Cardiac septum (tissue), 1 donor: ENCODE measurements around the gene ARRDC4. TPM values are rescaled to one million over a fixed set of nuclear protein-coding genes. Genes with fewer than 3 reads are reported as not detected.

Experiments
- DNase-seq: peaks from one replicate; pipeline ENCODE4 v3.0.0-alpha.2; 2020; ENCODE audit warnings: low spot score
- intact Hi-C: fragments of 100-400 bp; cut with DNase I; formaldehyde crosslinking; loops from one replicate; pipeline ENCODE4 v1.14.0; 2022
- long read RNA-seq: library from polyadenylated mRNA; unstranded; transcript quantifications from one replicate; pipeline ENCODE4 v2.0.0, GENCODE V29; 2021
- total RNA-seq: library from RNA; stranded (reverse); fragmentation: NEBNext Ultra II Directional; extraction: Animal tissue kit (Norgen Biotek cat#: 25700); gene quantifications from one replicate; pipeline ENCODE4 v1.2.1, GENCODE V29; 2021
- donor health status: DM: no; HTN: no; CAD: no.

Gene ARRDC4, protein sequence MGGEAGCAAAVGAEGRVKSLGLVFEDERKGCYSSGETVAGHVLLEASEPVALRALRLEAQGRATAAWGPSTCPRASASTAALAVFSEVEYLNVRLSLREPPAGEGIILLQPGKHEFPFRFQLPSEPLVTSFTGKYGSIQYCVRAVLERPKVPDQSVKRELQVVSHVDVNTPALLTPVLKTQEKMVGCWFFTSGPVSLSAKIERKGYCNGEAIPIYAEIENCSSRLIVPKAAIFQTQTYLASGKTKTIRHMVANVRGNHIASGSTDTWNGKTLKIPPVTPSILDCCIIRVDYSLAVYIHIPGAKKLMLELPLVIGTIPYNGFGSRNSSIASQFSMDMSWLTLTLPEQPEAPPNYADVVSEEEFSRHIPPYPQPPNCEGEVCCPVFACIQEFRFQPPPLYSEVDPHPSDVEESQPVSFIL
- 95.1 TPM for total RNA-seq
- long read RNA-seq, full-length matches to known transcripts = 180 of 202 reads
- long read RNA-seq, partial matches to known transcripts = 16 of 202 reads
- long read RNA-seq, other reads (novel, unspliced or antisense) = 6 of 202 reads

DNA sequence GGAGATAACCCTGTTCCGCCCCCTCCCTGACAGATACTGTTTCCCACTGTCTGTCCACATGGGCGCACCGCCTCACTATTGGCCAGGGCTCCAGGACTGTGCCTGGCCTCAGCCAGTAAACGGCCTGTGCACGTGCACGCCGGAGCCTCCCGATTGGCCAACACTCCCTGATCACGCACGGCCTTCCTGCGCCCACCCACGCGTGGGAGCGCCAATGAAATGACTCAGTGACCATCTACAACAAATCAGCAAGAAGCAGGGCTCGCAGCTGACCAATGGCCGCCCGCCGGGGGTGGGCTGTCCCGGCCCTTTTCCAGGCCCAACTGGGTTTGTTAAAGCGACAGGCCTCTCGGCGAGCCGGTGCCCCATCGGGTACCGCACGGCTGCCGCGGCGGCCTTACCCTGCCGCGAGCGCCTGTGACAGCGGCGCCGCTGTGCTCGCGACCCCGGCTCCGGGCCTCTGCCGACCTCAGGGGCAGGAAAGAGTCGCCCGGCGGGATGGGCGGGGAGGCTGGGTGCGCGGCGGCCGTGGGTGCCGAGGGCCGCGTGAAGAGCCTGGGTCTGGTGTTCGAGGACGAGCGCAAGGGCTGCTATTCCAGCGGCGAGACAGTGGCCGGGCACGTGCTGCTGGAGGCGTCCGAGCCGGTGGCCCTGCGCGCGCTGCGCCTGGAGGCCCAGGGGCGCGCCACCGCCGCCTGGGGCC lies at the start of gene ARRDC4:
Gene ARRDC4, plus strand, starts transcription at position 340 of the 703 bp plus-strand sequence. Its CDS starts 159 bp downstream, at position 499.
- DNase-seq = peak; percentile 100
- intact Hi-C loops = no loop called here

DNA sequence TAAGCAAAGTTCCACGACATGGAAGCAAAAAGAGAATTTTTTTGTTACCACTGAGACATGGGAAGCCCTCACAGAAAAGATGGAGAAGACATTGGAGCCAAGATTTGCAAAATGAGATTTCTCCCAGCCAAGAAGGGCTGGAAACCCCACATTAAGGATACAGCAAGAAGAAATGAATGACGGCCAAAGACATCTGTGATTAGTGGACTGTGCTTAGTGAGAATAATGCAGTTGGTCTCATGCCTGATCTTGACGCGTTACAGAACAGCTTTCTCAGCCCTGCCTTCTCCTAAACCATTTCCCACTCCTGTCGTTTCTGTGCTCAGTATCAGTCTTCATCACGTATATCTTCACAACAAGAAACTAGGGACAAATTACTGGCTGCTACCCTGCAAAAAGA lies 45.8 kb upstream of the ARRDC4 start:
- intact Hi-C loops = no loop called here
- no peak for DNase-seq

GRCh38 chr15:97915261-97915660 lies 45.2 kb upstream of the ARRDC4 start:
- no peak for DNase-seq
- intact Hi-C loops = no loop called here

DNA sequence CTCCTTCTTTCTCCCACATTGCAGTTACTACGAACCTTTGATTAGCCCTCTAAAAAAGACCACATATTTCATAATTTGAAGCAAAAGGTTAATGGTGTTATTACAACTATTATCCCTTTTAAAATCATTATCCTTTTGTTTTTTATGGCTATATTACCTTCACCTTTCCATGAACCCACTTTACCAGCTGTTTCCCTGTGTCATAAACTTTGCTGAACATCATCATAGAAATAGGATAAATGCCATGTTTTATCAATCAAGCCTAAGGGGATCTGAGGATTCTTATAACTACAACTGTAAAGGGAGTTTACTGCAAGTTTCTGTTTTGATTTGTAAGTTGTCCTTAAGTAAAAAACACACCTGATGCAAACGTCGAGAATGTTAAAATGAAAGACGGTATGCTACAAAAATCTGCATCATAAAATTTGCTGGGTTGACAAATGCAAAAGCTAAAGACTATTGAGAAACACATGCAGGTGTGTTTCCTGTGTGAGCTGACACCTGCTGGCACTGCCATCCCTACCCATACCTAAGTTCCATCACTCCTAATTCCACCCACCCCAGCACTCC lies 39.1 kb upstream of the ARRDC4 start:
- DNase-seq = no peak
- intact Hi-C loops = no loop called here

DNA sequence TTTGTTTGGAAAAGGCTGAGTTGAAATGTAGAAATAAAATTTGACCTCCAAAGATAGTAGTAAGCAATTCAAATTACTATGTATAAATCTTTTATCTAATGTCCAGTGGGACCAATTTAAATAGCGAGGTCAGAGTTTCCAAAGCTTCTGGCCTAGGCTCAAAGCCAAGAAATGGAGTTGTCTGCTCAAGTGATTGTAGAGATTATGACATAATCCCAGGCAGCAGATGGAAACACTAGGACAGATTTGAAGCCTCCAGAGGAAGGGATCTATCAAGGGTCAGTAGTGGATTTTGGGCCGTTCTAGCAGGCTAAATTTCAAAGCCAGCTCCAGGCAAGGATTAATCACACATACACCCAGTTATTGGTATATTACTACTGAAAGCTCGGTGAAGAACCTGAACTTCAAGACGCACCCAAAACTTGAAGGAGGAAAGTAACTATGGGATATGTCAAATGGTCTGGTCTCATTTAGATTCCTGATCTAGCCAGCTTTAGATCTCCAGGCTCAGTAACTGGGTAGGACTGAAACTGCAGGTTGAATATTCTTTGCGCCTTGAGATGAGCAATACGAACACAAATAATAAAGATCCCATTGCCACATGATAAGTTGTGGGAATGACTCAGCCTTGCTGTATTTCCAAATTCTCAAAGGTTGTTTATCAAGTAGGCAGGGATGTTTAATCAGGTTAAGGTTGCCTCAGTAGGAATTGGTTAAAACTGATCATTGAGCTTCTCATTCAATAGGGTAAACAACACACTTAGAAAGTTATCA lies 30.9 kb upstream of the ARRDC4 start:
- intact Hi-C loops = no loop called here
- no peak for DNase-seq

DNA sequence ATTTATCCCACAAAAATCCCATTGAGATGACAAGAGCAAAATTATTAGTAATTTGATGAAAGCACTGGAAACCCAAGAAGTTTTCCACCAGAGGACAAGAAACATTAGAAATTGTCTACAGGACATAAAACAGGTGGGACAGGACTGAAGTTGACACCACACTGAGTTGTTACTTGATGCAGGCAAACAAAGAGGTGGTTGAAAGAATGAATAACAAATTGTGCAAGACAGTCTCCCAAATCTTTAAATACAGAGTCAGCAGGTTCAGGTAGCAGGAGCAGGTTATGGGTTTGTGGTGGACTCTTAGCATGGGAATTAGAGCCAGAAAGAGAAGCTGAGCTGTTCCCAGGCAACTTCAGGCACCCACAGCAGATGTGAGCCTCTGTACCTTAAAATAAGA lies 30.3 kb upstream of the ARRDC4 start:
- DNase-seq = no peak
- intact Hi-C loops = no loop called here

- no peak for DNase-seq
- intact Hi-C loops = no loop called here
These were observed 29.2 kb upstream of the ARRDC4 start for GRCh38 chr15:97931314-97931713.

DNA sequence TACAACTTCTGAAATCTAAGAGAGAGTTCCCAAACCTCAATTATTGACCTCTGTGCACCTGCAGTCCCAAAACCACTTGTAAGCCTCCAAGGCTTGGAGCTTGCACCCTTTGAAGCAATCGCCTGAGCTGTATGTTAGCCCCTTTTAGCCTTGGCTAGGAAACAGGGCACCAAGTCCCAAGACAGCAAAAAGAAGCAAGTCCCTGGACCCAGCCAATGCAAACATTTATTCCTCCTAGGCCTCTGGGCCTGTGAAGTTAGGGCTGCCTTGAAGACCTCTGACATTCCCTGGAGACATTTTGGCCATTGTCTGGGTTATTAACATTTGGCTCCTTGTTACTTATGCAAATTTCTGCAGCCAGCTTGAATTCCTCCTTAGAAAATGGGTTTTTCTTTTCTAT lies 26.9 kb upstream of the ARRDC4 start:
- intact Hi-C loops = no loop called here
- DNase-seq = no peak

- intact Hi-C loops = no loop called here
- no peak for DNase-seq
These were observed 19.5 kb upstream of the ARRDC4 start for GRCh38 chr15:97940993-97941392.

DNA sequence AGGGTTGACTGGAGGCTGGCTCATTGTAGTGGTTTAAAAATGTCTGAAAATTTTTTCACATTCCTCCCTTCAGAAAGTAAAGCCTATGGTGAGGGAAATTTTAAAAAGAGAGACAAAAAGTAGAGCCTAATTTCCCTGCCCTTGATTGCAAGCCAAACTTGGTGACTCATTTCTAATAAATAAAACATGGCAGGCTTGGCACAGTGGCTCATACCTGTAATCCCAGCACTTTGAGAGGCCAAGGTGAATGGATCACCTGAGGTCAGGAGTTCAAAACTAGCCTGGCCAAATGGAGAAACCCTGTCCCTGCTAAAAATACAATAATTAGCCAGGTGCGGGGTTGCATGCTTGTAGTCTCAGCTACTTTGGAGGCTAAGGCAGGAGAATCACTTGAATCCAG lies 18.9 kb upstream of the ARRDC4 start:
- intact Hi-C loops = no loop called here

GRCh38 chr15:97944724-97945123 lies 15.8 kb upstream of the ARRDC4 start:
- no peak for DNase-seq
- intact Hi-C loops = no loop called here

More for the DNA sequence above, 18.9 kb upstream of the ARRDC4 start:
- DNase-seq = no peak

GRCh38 chr15:97947465-97948260 lies 12.8 kb upstream of the ARRDC4 start:
- DNase-seq = no peak
- intact Hi-C loops = no loop called here

GRCh38 chr15:97953254-97953653 lies 7.2 kb upstream of the ARRDC4 start:
- no peak for DNase-seq
- intact Hi-C loops = loop anchor here (5.0 kb wide), 1 partner anchor 129 kb away; no protein-coding TSS in a partner anchor

DNA sequence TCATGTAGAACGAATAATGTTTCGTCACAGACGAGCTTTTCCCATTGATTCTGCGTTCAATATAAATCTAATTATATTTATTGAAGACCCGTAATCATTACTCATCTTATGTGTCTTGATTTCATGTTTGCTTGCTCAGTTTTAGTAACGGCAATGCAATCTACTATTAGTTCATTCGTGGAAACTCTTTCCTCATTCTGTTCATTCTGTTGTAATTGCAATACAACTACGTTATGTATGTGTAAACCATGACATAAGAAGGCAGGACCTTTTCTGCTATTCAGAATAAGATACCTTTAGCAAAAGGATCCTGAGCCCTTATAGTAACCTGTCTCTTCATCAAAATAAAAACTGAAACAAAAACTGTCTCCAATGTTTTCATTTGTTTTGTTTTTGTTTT lies 6.8 kb upstream of the ARRDC4 start:
- intact Hi-C loops = loop anchor here (5.0 kb wide), 1 partner anchor 129 kb away; no protein-coding TSS in a partner anchor
- no peak for DNase-seq

DNA sequence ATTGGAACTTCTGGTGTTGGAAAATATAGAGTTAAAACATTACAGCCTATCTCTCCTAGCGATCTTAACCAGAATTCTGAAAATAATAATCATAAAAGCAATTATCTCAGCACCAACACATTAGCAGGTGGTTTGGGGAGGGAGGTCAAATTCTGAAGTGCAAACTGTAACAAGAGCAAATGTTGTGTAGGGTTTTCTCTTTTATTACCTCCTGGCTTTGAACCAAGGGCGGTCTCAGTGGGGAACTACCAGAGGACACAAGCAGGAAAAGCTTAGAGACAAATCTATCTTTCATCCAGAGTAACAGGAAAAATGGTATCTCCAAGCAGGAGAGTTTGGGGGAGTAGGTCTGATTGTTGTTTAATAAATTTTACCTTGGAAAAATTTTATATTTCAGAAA lies 5.5 kb upstream of the ARRDC4 start:
- DNase-seq = no peak
- intact Hi-C loops = no loop called here

DNA sequence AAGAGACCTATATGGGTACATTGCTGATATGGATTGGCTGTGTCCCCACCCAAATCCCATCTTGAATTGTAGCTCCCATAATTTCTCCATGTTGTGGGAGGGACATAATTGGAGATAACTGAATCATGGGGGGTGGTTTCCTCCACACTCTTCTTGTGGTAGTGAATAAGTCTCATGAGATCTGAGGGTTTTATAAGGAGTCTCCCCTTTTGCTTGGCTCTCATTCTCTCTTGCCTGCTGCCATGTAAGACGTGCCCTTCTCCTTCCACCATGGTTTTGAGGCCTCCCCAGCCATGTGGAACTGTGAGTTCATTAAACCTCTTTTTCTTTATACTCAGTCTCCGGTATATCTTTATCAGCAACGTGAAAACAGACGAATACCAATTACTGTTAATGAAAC lies 5.0 kb upstream of the ARRDC4 start:
- DNase-seq = no peak
- intact Hi-C loops = no loop called here

GRCh38 chr15:97959724-97960363 lies 659 bp upstream of the ARRDC4 start:
- no peak for DNase-seq
- intact Hi-C loops = no loop called here
